ENCODE data around the gene STX3. TPM values are rescaled to one million over a fixed set of nuclear protein-coding genes. Genes with fewer than 3 reads are reported as not detected.

STX3 gene
- total and polyA plus RNA-seq, 2 donors (not counting 1 experiment from before 2014, with no cell fraction given), result 7.6 to 16.6 TPM

DNA sequence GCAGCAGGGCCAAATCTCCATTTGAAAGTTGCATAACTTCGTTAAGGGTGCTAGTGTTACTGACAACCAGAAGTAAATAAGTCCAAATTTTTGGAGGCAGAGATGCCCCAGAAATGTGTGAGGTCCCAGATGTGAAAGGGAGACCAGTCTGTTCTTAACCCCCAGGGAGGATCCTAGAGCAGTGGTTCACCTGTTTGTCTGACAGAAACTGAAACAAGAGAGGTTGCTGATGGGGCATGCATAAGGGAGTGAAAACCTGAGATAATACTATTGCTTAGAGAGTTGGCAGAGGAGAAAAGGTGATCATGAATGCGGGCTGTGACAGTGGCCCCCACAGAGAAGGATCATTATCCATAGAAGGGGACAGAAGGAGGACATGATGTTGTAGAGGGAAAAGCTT lies 86.3 kb downstream of the STX3 start:
- H3K79me2 ChIP-seq (ENCODE audit: control insufficient read depth, insufficient read depth, low read length), result no peaks in the 10 kb centered on the region
- no peak overlapping the region for H3K4me2 ChIP-seq (replicated peaks; ENCODE audit: low read depth, low read length, poor library complexity, severe bottlenecking)
- Mint-ChIP-seq H3K4me3 (no peak overlapping the region), H3K4me1 (no peaks in the 10 kb centered on the region), H3K27ac (no peak overlapping the region), H3K9me3 (ENCODE audit: insufficient read depth) (no peaks in the 10 kb centered on the region), H3K27me3 (peaks cover 15% of the 10 kb centered on the region)
- no peak overlapping the region for H2AFZ ChIP-seq (ENCODE audit: insufficient read depth, low read depth, low read length, poor library complexity, severe bottlenecking)
- TF ChIP-seq CTCF (IDR thresholded peaks at IDR 0.05) (no peak), EZH2 (IDR thresholded peaks at IDR 0.05; ENCODE audit: borderline replicate concordance, insufficient read depth, low read depth, low read length, poor library complexity, severe bottlenecking) (no peak)
- H3K4me3 ChIP-seq (ENCODE audit: control extremely low read depth in 1 of 5, extremely low read depth in 1 of 5, insufficient read depth in 1 of 5, low read depth in 2 of 5, low read length in 4 of 5), result no peak overlapping the region
- no peaks in the 10 kb centered on the region for H3K36me3 ChIP-seq (replicated peaks in 1 of 2; ENCODE audit: control extremely low read depth in 1 of 2, control insufficient read depth in 1 of 2, extremely low read depth in 1 of 2, insufficient read depth in 2 of 2, low read length in 1 of 2)
- DNase-seq (no peak), ATAC-seq (ENCODE audit: low read depth) (no peak)
- no peak overlapping the region for H3K9ac ChIP-seq (ENCODE audit: low read length)
- 94% methylated on average over 2 of the region's 2 CpGs for WGBS (ENCODE audit: insufficient coverage)
- H4K20me1 ChIP-seq (ENCODE audit: control insufficient read depth, insufficient read depth, low read length, poor library complexity, severe bottlenecking), result no peaks in the 10 kb centered on the region
- H3K27ac ChIP-seq (ENCODE audit: low read length in 2 of 2), result no peak overlapping the region
- POLR2A ChIA-PET, result no interaction called here
- H3K4me1 ChIP-seq (ENCODE audit: control insufficient read depth in 2 of 2, insufficient read depth in 2 of 2, low read length in 2 of 2), result no peaks in the 10 kb centered on the region
- H3K9me3 ChIP-seq (ENCODE audit: control extremely low read depth in 1 of 3, control insufficient read depth in 2 of 3, insufficient read depth in 1 of 3, low read length in 2 of 3), result no peaks in the 10 kb centered on the region
- H3K27me3 ChIP-seq (replicated peaks in 1 of 4; ENCODE audit: control extremely low read depth in 1 of 4, control insufficient read depth in 3 of 4, insufficient read depth in 4 of 4, low read length in 3 of 4), result no peaks in the 10 kb centered on the region
- CTCF ChIA-PET, result no interaction called here
- intact Hi-C loops (cut with micrococcal nuclease), result no loop called here

DNA sequence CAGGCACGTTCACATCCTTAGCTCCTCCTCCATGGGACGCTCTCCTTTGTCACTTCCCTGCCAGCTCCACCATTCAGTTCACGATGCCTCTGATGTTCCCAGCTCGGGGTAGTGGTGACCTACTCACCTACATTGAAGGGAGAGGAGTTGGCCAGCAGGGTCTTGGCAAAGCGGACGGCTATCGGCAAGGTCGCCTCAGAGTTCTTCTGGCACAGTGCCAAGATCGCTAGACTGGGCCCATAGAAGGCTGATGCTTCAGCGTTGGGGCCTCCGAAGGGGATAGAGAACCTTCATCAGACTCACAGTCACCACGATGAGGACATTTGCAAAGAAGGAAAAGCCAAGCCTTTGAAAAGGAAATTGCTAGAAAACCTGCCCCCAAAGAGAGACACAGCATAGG lies 87.1 kb downstream of the STX3 start:
- Histone ChIP-seq H4K20me1 (ENCODE audit: control insufficient read depth, insufficient read depth, low read length, poor library complexity, severe bottlenecking) (no peaks in the 10 kb centered on the region), H3K9me3 (ENCODE audit: control extremely low read depth in 1 of 3, control insufficient read depth in 2 of 3, insufficient read depth in 1 of 3, low read length in 2 of 3) (no peaks in the 10 kb centered on the region), H3K4me2 (replicated peaks; ENCODE audit: low read depth, low read length, poor library complexity, severe bottlenecking) (no peak overlapping the region), H3K4me1 (ENCODE audit: control insufficient read depth in 2 of 2, insufficient read depth in 2 of 2, low read length in 2 of 2) (no peaks in the 10 kb centered on the region), H3K36me3 (replicated peaks in 1 of 2; ENCODE audit: control extremely low read depth in 1 of 2, control insufficient read depth in 1 of 2, extremely low read depth in 1 of 2, insufficient read depth in 2 of 2, low read length in 1 of 2) (no peaks in the 10 kb centered on the region), H3K79me2 (ENCODE audit: control insufficient read depth, insufficient read depth, low read length) (no peaks in the 10 kb centered on the region), H2AFZ (ENCODE audit: insufficient read depth, low read depth, low read length, poor library complexity, severe bottlenecking) (no peak overlapping the region), H3K27ac (ENCODE audit: low read length in 2 of 2) (no peak overlapping the region), H3K27me3 (replicated peaks in 1 of 4; ENCODE audit: control extremely low read depth in 1 of 4, control insufficient read depth in 3 of 4, insufficient read depth in 4 of 4, low read length in 3 of 4) (no peaks in the 10 kb centered on the region), H3K4me3 (ENCODE audit: control extremely low read depth in 1 of 5, extremely low read depth in 1 of 5, insufficient read depth in 1 of 5, low read depth in 2 of 5, low read length in 4 of 5) (no peak overlapping the region), H3K9ac (ENCODE audit: low read length) (no peak overlapping the region)
- POLR2A ChIA-PET, result no interaction called here
- 93% methylated on average over 11 of the region's 12 CpGs for WGBS (ENCODE audit: insufficient coverage)
- TF ChIP-seq CTCF (IDR thresholded peaks at IDR 0.05) (no peak), EZH2 (IDR thresholded peaks at IDR 0.05; ENCODE audit: borderline replicate concordance, insufficient read depth, low read depth, low read length, poor library complexity, severe bottlenecking) (no peak)
- intact Hi-C loops (cut with micrococcal nuclease), result no loop called here
- Mint-ChIP-seq H3K4me3 (no peak overlapping the region), H3K27me3 (peaks cover 9% of the 10 kb centered on the region), H3K4me1 (no peaks in the 10 kb centered on the region), H3K27ac (no peak overlapping the region), H3K9me3 (ENCODE audit: insufficient read depth) (no peaks in the 10 kb centered on the region)
- no peak for DNase-seq
- no peak for ATAC-seq (ENCODE audit: low read depth)
- CTCF ChIA-PET, result no interaction called here

Measured in B cell (primary cell).